ENCODE measurements around the gene CLSTN2. TPM values are rescaled to one million over a fixed set of nuclear protein-coding genes. Genes with fewer than 3 reads are reported as not detected.

CLSTN2 gene
- total and polyA plus RNA-seq, 4 donors = 0.13 to 20.6 (median 9.1) TPM

DNA sequence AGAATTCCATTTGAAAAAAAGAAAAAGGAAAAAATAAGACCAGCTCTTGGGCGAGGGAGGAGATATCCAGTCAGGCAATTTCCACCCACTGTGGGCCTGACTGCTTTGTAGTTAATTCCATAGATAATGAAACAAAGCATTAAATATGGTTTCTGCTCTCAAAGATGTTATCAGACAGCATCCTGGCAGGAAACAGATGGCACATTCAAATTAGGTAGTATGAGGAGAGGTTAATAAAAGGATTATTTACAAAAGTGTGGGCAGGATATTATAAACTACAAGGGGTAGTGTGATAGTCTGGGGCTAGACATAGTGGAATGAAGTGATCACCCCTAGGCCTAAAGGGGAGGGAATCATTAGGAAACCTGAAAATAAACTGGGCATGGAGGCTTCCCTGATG, 193.2 kb downstream of the CLSTN2 start:
- intact Hi-C loops (cut with DNase I) = no loop called here
- no peaks in the 10 kb centered on the region for H3K9me3 ChIP-seq (ENCODE audit: control insufficient read depth, low read length)
- WGBS, 2 donors = 72 to 80% methylated on average over 1 of the region's 1 CpG

DNA sequence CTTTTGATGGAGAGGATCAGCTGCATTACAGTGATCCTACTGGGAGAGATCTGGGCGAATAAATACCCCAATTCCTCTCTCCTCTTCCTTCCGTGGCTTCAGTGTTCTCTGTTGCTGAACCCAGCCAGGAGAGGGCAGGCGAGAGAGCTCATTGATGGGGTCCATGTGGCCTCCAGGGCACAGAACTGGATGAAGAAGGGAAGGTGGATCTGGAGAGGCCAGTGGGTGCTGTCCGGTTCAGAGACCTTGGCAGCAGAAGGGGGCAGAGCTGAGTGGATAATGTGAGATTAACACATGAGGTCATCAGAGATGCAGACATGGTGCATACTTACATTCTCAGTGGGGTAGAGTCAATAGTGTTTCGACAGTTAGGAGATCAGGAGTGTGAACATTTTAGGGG, 193.6 kb downstream of the CLSTN2 start:
- Histone ChIP-seq H3K36me3 (ENCODE audit: control insufficient read depth in 1 of 2, insufficient read depth in 2 of 2, low read length in 1 of 2) (no peaks in the 10 kb centered on the region), H3K27ac (ENCODE audit: low read depth in 1 of 2, low read length in 2 of 2) (no peak overlapping the region), H3K27me3 (ENCODE audit: control insufficient read depth in 1 of 2, insufficient read depth in 2 of 2, low read length in 1 of 2) (peaks cover 0 to 1% of the 10 kb centered on the region in 2 donors), H3K9me3 (ENCODE audit: control insufficient read depth, low read length) (no peaks in the 10 kb centered on the region), H3K4me3 (ENCODE audit: low read length in 2 of 2) (no peak overlapping the region), H3K4me1 (ENCODE audit: control insufficient read depth in 1 of 2, insufficient read depth in 2 of 2, low read length in 2 of 2) (no peaks in the 10 kb centered on the region)
- 75 to 84% methylated on average over 5 of the region's 5 CpGs for WGBS, 2 donors
- no peak for DNase-seq
- ATAC-seq (ENCODE audit: low FRiP score) = no peak
- intact Hi-C loops (cut with DNase I) = no loop called here

More for the DNA sequence above, 193.2 kb downstream of the CLSTN2 start:
- Histone ChIP-seq H3K36me3 (ENCODE audit: control insufficient read depth in 1 of 2, insufficient read depth in 2 of 2, low read length in 1 of 2) (no peaks in the 10 kb centered on the region), H3K27ac (ENCODE audit: low read depth in 1 of 2, low read length in 2 of 2) (no peak overlapping the region), H3K4me1 (ENCODE audit: control insufficient read depth in 1 of 2, insufficient read depth in 2 of 2, low read length in 2 of 2) (no peaks in the 10 kb centered on the region), H3K27me3 (ENCODE audit: control insufficient read depth in 1 of 2, insufficient read depth in 2 of 2, low read length in 1 of 2) (peaks cover 0 to 1% of the 10 kb centered on the region in 2 donors), H3K4me3 (ENCODE audit: low read length in 2 of 2) (no peak overlapping the region)
- DNase-seq = no peak
- no peak for ATAC-seq (ENCODE audit: low FRiP score)

DNA sequence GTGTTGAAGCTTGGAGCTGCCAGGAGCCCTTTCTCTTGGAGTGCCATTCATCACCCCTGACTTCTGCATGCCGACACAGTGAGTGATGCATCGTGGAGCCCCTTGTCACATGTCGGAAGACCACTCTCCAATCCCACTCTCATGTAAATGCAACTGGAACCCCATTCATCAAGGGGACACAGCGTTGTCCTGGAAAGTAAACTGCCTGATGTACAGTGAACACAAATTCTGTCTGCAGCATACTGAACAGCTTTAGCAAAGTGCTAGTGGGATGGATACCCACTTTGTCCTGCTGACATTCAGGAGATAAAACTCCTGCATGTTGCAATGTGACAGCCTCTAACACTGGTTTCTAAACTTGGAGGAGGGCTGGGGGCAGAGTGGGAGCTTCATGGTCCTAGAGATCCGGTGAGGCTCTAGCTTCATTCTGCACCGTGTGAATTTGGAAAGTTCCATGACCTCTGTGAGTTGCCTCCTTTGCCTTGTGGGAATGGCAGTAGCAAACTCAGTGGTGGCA, 194.8 kb downstream of the CLSTN2 start:
- intact Hi-C loops (cut with DNase I) = no loop called here
- peaks cover 0 to 1% of the 10 kb centered on the region in 2 donors for H3K27me3 ChIP-seq (ENCODE audit: control insufficient read depth in 1 of 2, insufficient read depth in 2 of 2, low read length in 1 of 2)
- H3K36me3 ChIP-seq (ENCODE audit: control insufficient read depth in 1 of 2, insufficient read depth in 2 of 2, low read length in 1 of 2) = no peaks in the 10 kb centered on the region
- 82 to 84% methylated on average over 6 of the region's 6 CpGs for WGBS, 2 donors
- H3K4me3 ChIP-seq (ENCODE audit: low read length in 2 of 2) = no peak overlapping the region
- H3K4me1 ChIP-seq (ENCODE audit: control insufficient read depth in 1 of 2, insufficient read depth in 2 of 2, low read length in 2 of 2) = no peaks in the 10 kb centered on the region
- ATAC-seq (ENCODE audit: low FRiP score) (no peak), DNase-seq (no peak)
- no peaks in the 10 kb centered on the region for H3K9me3 ChIP-seq (ENCODE audit: control insufficient read depth, low read length)
- H3K27ac ChIP-seq (ENCODE audit: low read depth in 1 of 2, low read length in 2 of 2) = no peak overlapping the region

DNA sequence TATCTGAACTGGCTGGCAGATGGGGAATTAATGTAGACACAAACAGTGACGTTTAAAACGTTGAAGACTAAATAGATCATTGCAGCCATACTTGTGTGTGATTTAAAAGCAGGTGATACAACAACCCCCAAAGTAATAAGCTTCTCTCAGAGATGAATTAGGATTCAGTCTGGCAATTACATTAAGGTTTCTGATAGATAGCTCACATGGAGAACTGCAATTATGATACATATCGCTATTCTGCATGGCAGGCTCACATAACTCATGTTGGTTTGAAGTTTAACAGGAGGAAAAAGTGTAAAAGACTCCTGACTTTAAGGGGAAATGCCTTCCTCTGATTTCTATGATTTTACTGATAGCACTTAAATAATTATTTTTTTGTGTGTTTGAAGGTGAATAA, 196.9 kb downstream of the CLSTN2 start:
- WGBS, 2 donors = 75 to 76% methylated on average over 3 of the region's 3 CpGs
- H3K27ac ChIP-seq (ENCODE audit: low read depth in 1 of 2, low read length in 2 of 2) = no peak overlapping the region
- no peaks in the 10 kb centered on the region for H3K4me1 ChIP-seq (ENCODE audit: control insufficient read depth in 1 of 2, insufficient read depth in 2 of 2, low read length in 2 of 2)
- no peak for ATAC-seq (ENCODE audit: low FRiP score)
- no peaks in the 10 kb centered on the region for H3K9me3 ChIP-seq (ENCODE audit: control insufficient read depth, low read length)
- intact Hi-C loops (cut with DNase I) = no loop called here
- H3K27me3 ChIP-seq (ENCODE audit: control insufficient read depth in 1 of 2, insufficient read depth in 2 of 2, low read length in 1 of 2) = peaks cover 0 to 1% of the 10 kb centered on the region in 2 donors
- DNase-seq = no peak
- H3K36me3 ChIP-seq (ENCODE audit: control insufficient read depth in 1 of 2, insufficient read depth in 2 of 2, low read length in 1 of 2) = no peaks in the 10 kb centered on the region
- no peak overlapping the region for H3K4me3 ChIP-seq (ENCODE audit: low read length in 2 of 2)

DNA sequence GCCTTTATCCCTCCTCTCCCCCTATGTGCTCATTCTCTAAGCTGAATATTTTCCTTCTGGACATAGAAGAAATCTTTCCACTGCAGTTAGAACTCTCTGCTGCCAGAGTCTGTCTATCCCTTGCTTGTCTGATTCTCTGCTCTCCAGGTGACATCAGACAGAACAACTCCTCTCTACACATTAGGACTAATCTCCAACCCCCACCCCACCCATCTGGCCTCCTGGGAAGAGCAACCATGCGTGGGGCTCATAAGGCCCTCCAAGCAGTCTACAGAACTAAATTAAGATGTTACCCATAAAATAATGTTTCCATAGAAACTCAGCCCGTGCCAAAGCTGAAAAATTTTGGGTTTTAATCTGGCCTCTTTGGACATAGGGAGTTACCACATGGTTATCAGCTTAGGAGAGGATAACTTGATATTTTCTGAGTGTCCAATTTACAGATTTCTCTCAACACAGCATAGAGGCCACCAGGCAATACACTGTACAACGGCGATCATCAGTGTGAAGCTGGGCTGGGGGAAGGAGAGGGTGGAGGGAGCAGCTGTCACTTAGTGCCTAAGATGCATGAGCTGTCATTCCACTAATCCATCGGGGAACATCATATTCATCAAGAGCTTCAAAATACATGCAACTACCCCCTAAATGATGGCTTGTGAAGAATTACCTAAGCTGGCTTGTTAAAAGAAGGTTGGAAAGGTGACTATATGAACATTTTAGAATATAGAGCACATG, 199.4 kb downstream of the CLSTN2 start:
- Histone ChIP-seq H3K4me3 (ENCODE audit: low read length in 2 of 2) (no peak overlapping the region), H3K27me3 (ENCODE audit: control insufficient read depth in 1 of 2, insufficient read depth in 2 of 2, low read length in 1 of 2) (no peaks in the 10 kb centered on the region), H3K9me3 (ENCODE audit: control insufficient read depth, low read length) (no peaks in the 10 kb centered on the region), H3K36me3 (ENCODE audit: control insufficient read depth in 1 of 2, insufficient read depth in 2 of 2, low read length in 1 of 2) (no peaks in the 10 kb centered on the region), H3K4me1 (ENCODE audit: control insufficient read depth in 1 of 2, insufficient read depth in 2 of 2, low read length in 2 of 2) (no peaks in the 10 kb centered on the region), H3K27ac (ENCODE audit: low read depth in 1 of 2, low read length in 2 of 2) (no peak overlapping the region)
- intact Hi-C loops (cut with DNase I) = no loop called here
- no peak for DNase-seq
- no peak for ATAC-seq (ENCODE audit: low FRiP score)
- 82 to 85% methylated on average over 5 of the region's 5 CpGs for WGBS, 2 donors

DNA sequence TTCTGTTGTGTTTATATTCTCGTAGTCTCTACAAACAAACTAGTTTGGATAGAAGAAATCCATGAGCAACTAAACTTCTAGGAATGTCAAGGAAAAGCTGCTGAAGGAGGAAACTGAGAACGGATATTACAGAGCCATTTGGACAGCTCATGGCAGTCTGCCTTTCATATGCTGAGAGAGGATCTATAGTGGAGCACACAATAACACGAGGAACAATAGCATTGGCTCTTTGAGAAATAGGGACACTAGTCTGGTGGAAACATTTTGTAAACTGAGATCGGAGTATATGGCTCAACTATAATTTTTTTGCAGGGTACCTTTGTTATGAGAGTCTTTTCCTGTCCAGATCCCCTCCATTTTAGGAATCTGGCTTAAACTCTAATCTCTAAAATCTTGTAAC, 200.5 kb downstream of the CLSTN2 start:
- intact Hi-C loops (cut with DNase I) = no loop called here
- Histone ChIP-seq H3K36me3 (ENCODE audit: control insufficient read depth in 1 of 2, insufficient read depth in 2 of 2, low read length in 1 of 2) (no peaks in the 10 kb centered on the region), H3K4me3 (ENCODE audit: low read length in 2 of 2) (no peak overlapping the region), H3K27ac (ENCODE audit: low read depth in 1 of 2, low read length in 2 of 2) (no peak overlapping the region), H3K4me1 (ENCODE audit: control insufficient read depth in 1 of 2, insufficient read depth in 2 of 2, low read length in 2 of 2) (no peaks in the 10 kb centered on the region), H3K27me3 (ENCODE audit: control insufficient read depth in 1 of 2, insufficient read depth in 2 of 2, low read length in 1 of 2) (no peaks in the 10 kb centered on the region), H3K9me3 (ENCODE audit: control insufficient read depth, low read length) (no peaks in the 10 kb centered on the region)
- DNase-seq (no peak), ATAC-seq (ENCODE audit: low FRiP score) (no peak)
- 60 to 67% methylated on average over 4 of the region's 4 CpGs for WGBS, 2 donors

DNA sequence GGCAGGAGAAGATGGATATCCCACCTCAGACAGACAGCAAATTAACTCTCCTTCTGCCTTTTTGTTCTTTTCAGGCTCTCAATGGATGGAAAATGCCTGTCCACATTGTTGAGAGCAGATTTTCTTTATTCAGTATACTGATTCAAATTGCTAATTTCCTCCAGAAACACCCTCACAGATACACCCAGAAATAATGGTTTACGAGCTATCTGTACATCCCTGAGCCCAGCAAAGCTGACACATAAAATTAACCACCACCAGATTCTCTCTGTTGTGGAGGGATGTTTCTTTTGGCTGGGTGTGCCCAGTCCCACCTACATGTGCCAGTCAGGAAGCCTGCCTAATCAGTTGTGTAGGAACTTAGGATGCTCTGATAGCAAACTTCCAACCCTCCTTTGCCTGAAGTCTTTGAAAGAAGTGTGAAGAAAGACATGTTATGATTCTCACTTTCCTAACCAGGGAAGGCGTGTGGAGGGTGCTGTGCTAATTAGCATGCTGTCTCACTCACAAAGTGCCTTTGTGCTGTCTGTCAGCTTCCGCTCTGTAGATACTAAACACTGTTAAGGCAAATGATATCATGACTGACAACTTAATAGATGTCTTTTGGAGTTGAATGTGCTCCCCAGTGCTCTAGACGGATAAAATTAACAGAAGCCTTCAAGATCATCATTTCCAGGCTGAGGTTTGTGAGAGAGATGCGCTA, 208.5 kb downstream of the CLSTN2 start:
- Histone ChIP-seq H3K27me3 (ENCODE audit: control insufficient read depth in 1 of 2, insufficient read depth in 2 of 2, low read length in 1 of 2) (no peaks in the 10 kb centered on the region), H3K4me3 (ENCODE audit: low read length in 2 of 2) (no peak overlapping the region), H3K27ac (ENCODE audit: low read depth in 1 of 2, low read length in 2 of 2) (no peak overlapping the region), H3K36me3 (ENCODE audit: control insufficient read depth in 1 of 2, insufficient read depth in 2 of 2, low read length in 1 of 2) (no peaks in the 10 kb centered on the region), H3K9me3 (ENCODE audit: control insufficient read depth, low read length) (no peaks in the 10 kb centered on the region), H3K4me1 (ENCODE audit: control insufficient read depth in 1 of 2, insufficient read depth in 2 of 2, low read length in 2 of 2) (no peaks in the 10 kb centered on the region)
- ATAC-seq (ENCODE audit: low FRiP score) (no peak), DNase-seq (no peak)
- WGBS, 2 donors = 93 to 94% methylated on average over 5 of the region's 5 CpGs
- intact Hi-C loops (cut with DNase I) = no loop called here

DNA sequence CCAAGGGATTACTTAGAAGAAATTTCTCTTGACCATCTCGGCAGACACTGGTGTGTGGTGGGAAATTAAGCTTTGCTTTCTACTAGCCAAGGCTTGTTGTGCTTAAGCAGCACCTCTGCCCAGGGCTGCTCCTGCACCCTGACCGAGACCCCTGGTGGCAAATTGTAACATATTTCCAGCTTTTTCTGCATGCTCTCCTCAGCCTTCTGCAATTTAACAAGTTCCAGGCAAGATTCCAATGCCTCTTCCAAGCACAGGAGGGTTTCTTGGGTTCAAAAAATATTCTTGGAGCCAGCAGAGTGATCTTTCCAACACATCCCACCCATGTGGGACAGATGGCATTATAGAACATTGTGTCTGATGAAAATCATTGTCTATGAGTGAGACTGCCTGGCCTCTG, 210.5 kb downstream of the CLSTN2 start:
- intact Hi-C loops (cut with DNase I) = no loop called here
- ATAC-seq (ENCODE audit: low FRiP score) (no peak), DNase-seq (no peak)
- no peaks in the 10 kb centered on the region for H3K27me3 ChIP-seq (ENCODE audit: control insufficient read depth in 1 of 2, insufficient read depth in 2 of 2, low read length in 1 of 2)
- H3K4me1 ChIP-seq (ENCODE audit: control insufficient read depth in 1 of 2, insufficient read depth in 2 of 2, low read length in 2 of 2) = no peaks in the 10 kb centered on the region
- H3K9me3 ChIP-seq (ENCODE audit: control insufficient read depth, low read length) = no peaks in the 10 kb centered on the region
- no peak overlapping the region for H3K27ac ChIP-seq (ENCODE audit: low read depth in 1 of 2, low read length in 2 of 2)
- no peaks in the 10 kb centered on the region for H3K36me3 ChIP-seq (ENCODE audit: control insufficient read depth in 1 of 2, insufficient read depth in 2 of 2, low read length in 1 of 2)
- 65 to 75% methylated on average over 2 of the region's 2 CpGs for WGBS, 2 donors
- no peak overlapping the region for H3K4me3 ChIP-seq (ENCODE audit: low read length in 2 of 2)

DNA sequence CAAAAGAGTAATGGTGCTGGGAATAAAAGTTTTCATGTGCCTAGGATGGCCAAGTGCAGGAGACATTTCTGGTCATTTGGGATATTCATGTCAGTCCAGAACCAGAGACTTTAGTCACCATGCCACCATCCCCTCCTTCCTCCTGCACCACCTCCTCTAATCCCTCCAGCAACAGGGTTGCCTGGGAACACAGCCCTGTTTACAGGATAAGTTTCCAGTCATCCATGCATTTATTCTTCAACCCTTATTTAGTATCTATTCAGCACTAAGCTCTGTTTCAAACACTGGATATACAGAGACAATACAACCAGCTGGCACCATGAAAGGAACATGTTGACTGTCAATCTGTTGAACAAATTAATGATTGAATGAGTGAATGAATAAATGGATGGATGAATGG, 211.7 kb downstream of the CLSTN2 start:
- no peaks in the 10 kb centered on the region for H3K9me3 ChIP-seq (ENCODE audit: control insufficient read depth, low read length)
- no peak overlapping the region for H3K4me3 ChIP-seq (ENCODE audit: low read length in 2 of 2)
- ATAC-seq (ENCODE audit: low FRiP score) (no peak), DNase-seq (no peak)
- intact Hi-C loops (cut with DNase I) = no loop called here
- no peaks in the 10 kb centered on the region for H3K4me1 ChIP-seq (ENCODE audit: control insufficient read depth in 1 of 2, insufficient read depth in 2 of 2, low read length in 2 of 2)
- H3K36me3 ChIP-seq (ENCODE audit: control insufficient read depth in 1 of 2, insufficient read depth in 2 of 2, low read length in 1 of 2) = no peaks in the 10 kb centered on the region
- H3K27ac ChIP-seq (ENCODE audit: low read depth in 1 of 2, low read length in 2 of 2) = no peak overlapping the region
- no peaks in the 10 kb centered on the region for H3K27me3 ChIP-seq (ENCODE audit: control insufficient read depth in 1 of 2, insufficient read depth in 2 of 2, low read length in 1 of 2)
